Type B pancreatic cell (in vitro differentiated cells): ENCODE data around the gene ANLN. TPM values are rescaled to one million over a fixed set of nuclear protein-coding genes. Genes with fewer than 3 reads are reported as not detected.

Experiments used
- DNase-seq: peaks from one replicate; pipeline ENCODE4 v3.0.0; 2021; ENCODE audit warnings: mixed read lengths; ENCODE audit not compliant: unreplicated experiment; ENCODE audit errors: extremely low spot score
- H3K27ac Mint-ChIP-seq: 2 replicates; pipeline ENCODE4 v1.8.0; 2021; ENCODE audit warnings: mild to moderate bottlenecking, mixed read lengths
- H3K27me3 Mint-ChIP-seq: 2 replicates; pipeline ENCODE4 v1.8.0; 2021; ENCODE audit warnings: mixed read lengths
- H3K36me3 Mint-ChIP-seq: 2 replicates; pipeline ENCODE4 v1.8.0; 2021; ENCODE audit warnings: mixed read lengths
- H3K4me1 Mint-ChIP-seq: one replicate; pipeline ENCODE4 v1.8.0; 2021; ENCODE audit warnings: mixed read lengths; ENCODE audit not compliant: unreplicated experiment
- H3K4me3 Mint-ChIP-seq: 2 replicates; pipeline ENCODE4 v1.8.0; 2021; ENCODE audit warnings: mild to moderate bottlenecking, mixed read lengths
- H3K9me3 Mint-ChIP-seq: 2 replicates; pipeline ENCODE4 v1.8.0; 2021; ENCODE audit warnings: mixed read lengths
- long read RNA-seq: library from polyadenylated mRNA; unstranded; transcript quantifications from one replicate; pipeline ENCODE4 v2.0.0, GENCODE V29; 2020
- total RNA-seq: library from RNA; stranded (reverse); gene quantifications from 2 replicates; pipeline ENCODE4 v1.2.1, GENCODE V29; 2021; ENCODE audit warnings: low replicate concordance
- TF ChIP-seq, protein P1 (sequence below): fragments of 200-600 bp; sonication (generic); conservative IDR thresholded peaks from 2 replicates; pipeline ENCODE4 v1.5.0; 2021; ENCODE audit warnings: antibody characterized with exemption, mild to moderate bottlenecking

ANLN gene, protein sequence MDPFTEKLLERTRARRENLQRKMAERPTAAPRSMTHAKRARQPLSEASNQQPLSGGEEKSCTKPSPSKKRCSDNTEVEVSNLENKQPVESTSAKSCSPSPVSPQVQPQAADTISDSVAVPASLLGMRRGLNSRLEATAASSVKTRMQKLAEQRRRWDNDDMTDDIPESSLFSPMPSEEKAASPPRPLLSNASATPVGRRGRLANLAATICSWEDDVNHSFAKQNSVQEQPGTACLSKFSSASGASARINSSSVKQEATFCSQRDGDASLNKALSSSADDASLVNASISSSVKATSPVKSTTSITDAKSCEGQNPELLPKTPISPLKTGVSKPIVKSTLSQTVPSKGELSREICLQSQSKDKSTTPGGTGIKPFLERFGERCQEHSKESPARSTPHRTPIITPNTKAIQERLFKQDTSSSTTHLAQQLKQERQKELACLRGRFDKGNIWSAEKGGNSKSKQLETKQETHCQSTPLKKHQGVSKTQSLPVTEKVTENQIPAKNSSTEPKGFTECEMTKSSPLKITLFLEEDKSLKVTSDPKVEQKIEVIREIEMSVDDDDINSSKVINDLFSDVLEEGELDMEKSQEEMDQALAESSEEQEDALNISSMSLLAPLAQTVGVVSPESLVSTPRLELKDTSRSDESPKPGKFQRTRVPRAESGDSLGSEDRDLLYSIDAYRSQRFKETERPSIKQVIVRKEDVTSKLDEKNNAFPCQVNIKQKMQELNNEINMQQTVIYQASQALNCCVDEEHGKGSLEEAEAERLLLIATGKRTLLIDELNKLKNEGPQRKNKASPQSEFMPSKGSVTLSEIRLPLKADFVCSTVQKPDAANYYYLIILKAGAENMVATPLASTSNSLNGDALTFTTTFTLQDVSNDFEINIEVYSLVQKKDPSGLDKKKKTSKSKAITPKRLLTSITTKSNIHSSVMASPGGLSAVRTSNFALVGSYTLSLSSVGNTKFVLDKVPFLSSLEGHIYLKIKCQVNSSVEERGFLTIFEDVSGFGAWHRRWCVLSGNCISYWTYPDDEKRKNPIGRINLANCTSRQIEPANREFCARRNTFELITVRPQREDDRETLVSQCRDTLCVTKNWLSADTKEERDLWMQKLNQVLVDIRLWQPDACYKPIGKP
- total RNA-seq = 23.8 and 68.3 TPM in 2 replicates
- long read RNA-seq, partial matches to known transcripts = 10 of 12 reads
- long read RNA-seq, other reads (novel, unspliced or antisense) = 1 of 12 reads

DNA sequence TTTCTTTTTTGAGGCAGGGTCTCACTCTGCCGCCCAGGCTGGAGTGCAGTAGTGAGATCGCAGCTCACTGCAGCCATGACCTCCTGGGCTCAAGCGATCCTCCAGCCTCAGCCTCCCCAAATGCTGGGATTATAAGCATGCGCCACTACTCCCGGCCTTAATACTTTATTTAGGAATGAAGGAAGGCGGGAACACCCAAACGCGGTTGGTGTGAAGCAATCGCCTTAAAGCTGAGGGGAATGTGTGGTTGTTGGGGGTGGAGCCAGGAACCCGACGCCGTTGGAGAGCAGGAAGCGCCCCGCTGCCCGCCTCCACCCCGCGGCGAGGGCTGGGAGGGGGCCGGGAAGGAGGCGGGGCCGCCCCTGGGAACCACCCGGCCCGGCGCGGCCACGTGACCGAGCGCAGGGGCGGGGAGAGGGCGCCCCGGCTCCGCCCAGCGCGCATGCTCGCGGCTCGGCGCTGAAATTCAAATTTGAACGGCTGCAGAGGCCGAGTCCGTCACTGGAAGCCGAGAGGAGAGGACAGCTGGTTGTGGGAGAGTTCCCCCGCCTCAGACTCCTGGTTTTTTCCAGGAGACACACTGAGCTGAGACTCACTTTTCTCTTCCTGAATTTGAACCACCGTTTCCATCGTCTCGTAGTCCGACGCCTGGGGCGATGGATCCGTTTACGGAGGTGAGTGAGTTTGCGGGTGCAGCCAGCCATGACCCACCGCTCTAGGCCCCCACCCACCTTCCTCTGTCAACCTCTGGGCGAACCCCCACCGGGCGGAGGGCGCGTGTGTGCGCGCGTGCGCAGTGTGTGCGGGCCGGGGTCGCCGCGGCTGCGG lies at the start of gene ANLN:
Gene ANLN, plus strand, starts transcription at position 492 of the 828 bp plus-strand sequence. Its CDS starts 165 bp downstream, at position 657.
- Mint-ChIP-seq H3K9me3 (no peaks in the 10 kb centered on the region), H3K4me3 (peak within 1 kb of the TSS; percentile 90), H3K27me3 (no peaks in the 10 kb centered on the region), H3K4me1 (peaks cover 22% of the 10 kb centered on the region), H3K36me3 (peaks cover 4% of the 10 kb centered on the region), H3K27ac (peak within 1 kb of the TSS; percentile 91)
- TF ChIP-seq, protein P1, sequence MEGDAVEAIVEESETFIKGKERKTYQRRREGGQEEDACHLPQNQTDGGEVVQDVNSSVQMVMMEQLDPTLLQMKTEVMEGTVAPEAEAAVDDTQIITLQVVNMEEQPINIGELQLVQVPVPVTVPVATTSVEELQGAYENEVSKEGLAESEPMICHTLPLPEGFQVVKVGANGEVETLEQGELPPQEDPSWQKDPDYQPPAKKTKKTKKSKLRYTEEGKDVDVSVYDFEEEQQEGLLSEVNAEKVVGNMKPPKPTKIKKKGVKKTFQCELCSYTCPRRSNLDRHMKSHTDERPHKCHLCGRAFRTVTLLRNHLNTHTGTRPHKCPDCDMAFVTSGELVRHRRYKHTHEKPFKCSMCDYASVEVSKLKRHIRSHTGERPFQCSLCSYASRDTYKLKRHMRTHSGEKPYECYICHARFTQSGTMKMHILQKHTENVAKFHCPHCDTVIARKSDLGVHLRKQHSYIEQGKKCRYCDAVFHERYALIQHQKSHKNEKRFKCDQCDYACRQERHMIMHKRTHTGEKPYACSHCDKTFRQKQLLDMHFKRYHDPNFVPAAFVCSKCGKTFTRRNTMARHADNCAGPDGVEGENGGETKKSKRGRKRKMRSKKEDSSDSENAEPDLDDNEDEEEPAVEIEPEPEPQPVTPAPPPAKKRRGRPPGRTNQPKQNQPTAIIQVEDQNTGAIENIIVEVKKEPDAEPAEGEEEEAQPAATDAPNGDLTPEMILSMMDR = no peak
- DNase-seq = peak; percentile 93

GRCh38 chr7:36343548-36343947 lies 46.1 kb upstream of the ANLN start:
- Mint-ChIP-seq H3K27ac (no peak overlapping the region), H3K9me3 (peaks cover 3% of the 10 kb centered on the region), H3K27me3 (no peaks in the 10 kb centered on the region), H3K36me3 (no peaks in the 10 kb centered on the region), H3K4me1 (peaks cover 13% of the 10 kb centered on the region), H3K4me3 (no peak overlapping the region)
- TF ChIP-seq, protein P1 = no peak
- no peak for DNase-seq

- TF ChIP-seq, protein P1 = no peak
- Mint-ChIP-seq H3K27ac (no peak overlapping the region), H3K4me3 (no peak overlapping the region), H3K27me3 (no peaks in the 10 kb centered on the region), H3K4me1 (peaks cover 19% of the 10 kb centered on the region), H3K9me3 (peaks cover 3% of the 10 kb centered on the region), H3K36me3 (no peaks in the 10 kb centered on the region)
- no peak for DNase-seq
Observed at GRCh38 chr7:36344622-36345021, 45.0 kb upstream of the ANLN start.

DNA sequence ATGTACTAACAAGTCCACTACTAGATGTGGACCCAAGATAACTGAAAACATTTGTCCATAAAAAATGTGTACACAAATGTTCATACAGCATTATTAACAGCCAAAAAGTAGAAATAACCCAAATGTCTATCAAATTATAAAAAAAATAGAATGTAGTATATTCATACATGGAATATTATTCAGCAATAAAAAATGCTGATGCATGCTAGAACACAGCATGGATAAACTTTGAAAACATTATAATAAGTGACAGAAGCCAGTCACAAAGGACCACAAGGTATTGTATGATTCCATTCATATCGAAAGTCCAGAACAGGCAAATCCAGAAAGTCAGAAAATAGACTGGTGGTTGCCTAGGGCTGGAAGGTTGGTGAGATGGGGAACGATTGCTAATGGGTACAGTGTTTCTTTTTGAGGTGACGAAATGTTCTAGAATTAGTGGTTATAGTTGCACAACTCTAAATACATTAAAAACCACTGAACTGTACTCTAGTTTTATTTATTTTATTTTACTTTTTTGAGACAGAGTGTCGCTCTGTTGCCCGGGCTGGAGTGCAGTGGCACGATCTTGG lies 43.3 kb upstream of the ANLN start:
- no peak overlapping the region for H3K27ac Mint-ChIP-seq
- H3K4me1 Mint-ChIP-seq = peaks cover 19% of the 10 kb centered on the region
- DNase-seq = no peak
- H3K4me3 Mint-ChIP-seq = no peak overlapping the region
- H3K9me3 Mint-ChIP-seq = peaks cover 3% of the 10 kb centered on the region
- TF ChIP-seq, protein P1 = no peak
- no peaks in the 10 kb centered on the region for H3K36me3 Mint-ChIP-seq
- H3K27me3 Mint-ChIP-seq = no peaks in the 10 kb centered on the region
